Glutamatergic neuron (in vitro differentiated cells): Measurements from ENCODE around the gene PITPNM1. TPM values are rescaled to one million over a fixed set of nuclear protein-coding genes. Genes with fewer than 3 reads are reported as not detected.
A peak's percentile ranks its signal among the peaks of the same experiment; 100 is the strongest.

Experiments used
- DNase-seq: peaks from one replicate; pipeline ENCODE4 v3.0.0; 2022
- H3K27ac Mint-ChIP-seq: one replicate; pipeline ENCODE4 v1.8.0; 2020; ENCODE audit warnings: mild to moderate bottlenecking, mixed read lengths, inconsistent platforms; ENCODE audit not compliant: unreplicated experiment
- H3K27me3 Mint-ChIP-seq: one replicate; pipeline ENCODE4 v1.8.0; 2020; ENCODE audit warnings: mild to moderate bottlenecking, moderate library complexity, mixed read lengths, inconsistent platforms; ENCODE audit not compliant: unreplicated experiment
- H3K36me3 Mint-ChIP-seq: one replicate; pipeline ENCODE4 v1.8.0; 2020; ENCODE audit warnings: mild to moderate bottlenecking, mixed read lengths, inconsistent platforms; ENCODE audit not compliant: unreplicated experiment
- H3K4me1 Mint-ChIP-seq: one replicate; pipeline ENCODE4 v1.8.0; 2020; ENCODE audit warnings: mild to moderate bottlenecking, low read depth, mixed read lengths, inconsistent platforms; ENCODE audit not compliant: unreplicated experiment
- H3K4me3 Mint-ChIP-seq: one replicate; pipeline ENCODE4 v1.8.0; 2020; ENCODE audit warnings: mild to moderate bottlenecking, mixed read lengths, inconsistent platforms; ENCODE audit not compliant: unreplicated experiment
- H3K9me3 Mint-ChIP-seq: one replicate; pipeline ENCODE4 v1.8.0; 2020; ENCODE audit warnings: mild to moderate bottlenecking, moderate library complexity, mixed read lengths, inconsistent platforms; ENCODE audit not compliant: unreplicated experiment
- CTCF ChIP-seq: fragments of 200-600 bp; sonication (generic); IDR thresholded peaks from one replicate; pipeline ENCODE4 v1.5.0; 2021; ENCODE audit not compliant: partially characterized antibody, unreplicated experiment
- total RNA-seq: library from RNA; stranded (reverse); fragmentation: NEBNext Ultra II Directional; extraction: Animal tissue kit (Norgen Biotek cat#: 25700); gene quantifications from one replicate; pipeline ENCODE4 v1.2.1, GENCODE V29; 2021; ENCODE audit not compliant: unreplicated experiment

The PITPNM1 gene
- total RNA-seq, 1 donor from 2014 or later, result 25.6 TPM

DNA sequence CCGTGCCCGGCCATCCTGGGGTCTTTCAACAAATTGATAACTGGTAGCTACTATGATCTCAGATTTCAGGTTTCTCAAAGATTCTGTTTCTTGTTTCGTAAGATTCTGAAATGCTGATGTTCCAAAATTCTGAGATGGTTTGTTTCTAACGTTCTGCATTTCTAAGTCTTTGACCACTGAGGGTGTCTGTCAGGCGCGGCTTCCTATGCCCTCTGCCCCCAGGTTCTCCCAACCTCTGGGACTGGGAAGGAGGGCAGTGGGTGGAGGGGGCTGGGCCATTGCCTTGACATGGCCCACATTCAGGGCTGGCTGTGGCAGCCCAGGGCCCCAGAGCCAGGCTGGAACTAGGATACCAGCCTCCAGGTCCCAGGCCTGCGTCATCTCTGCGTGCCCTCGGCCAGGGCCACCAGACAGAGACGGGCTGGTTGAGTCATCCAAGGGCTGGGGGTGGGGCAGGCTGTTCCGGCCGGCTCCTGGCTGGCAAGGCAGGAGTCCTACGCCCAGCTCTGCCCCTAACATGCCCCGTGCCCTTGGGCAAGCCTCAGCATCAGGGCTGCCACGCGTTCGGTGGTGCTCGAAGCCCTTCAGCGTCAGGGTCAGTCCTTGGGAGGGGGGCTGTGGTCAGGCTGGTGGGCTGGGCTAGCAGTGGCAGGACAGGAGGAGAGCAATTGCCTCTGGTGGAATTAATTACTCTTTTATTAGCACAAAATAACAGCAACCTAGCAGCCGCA, 41.3 kb downstream of the PITPNM1 start:
- Mint-ChIP-seq H3K36me3 (no peaks in the 10 kb centered on the region), H3K27me3 (peaks cover 2% of the 10 kb centered on the region), H3K4me3 (peak overlapping the region; percentile 82), H3K9me3 (peaks cover 3% of the 10 kb centered on the region), H3K4me1 (peaks cover 4% of the 10 kb centered on the region), H3K27ac (no peak overlapping the region)
- TF ChIP-seq CTCF, result no peak
- DNase-seq, result no peak

DNA sequence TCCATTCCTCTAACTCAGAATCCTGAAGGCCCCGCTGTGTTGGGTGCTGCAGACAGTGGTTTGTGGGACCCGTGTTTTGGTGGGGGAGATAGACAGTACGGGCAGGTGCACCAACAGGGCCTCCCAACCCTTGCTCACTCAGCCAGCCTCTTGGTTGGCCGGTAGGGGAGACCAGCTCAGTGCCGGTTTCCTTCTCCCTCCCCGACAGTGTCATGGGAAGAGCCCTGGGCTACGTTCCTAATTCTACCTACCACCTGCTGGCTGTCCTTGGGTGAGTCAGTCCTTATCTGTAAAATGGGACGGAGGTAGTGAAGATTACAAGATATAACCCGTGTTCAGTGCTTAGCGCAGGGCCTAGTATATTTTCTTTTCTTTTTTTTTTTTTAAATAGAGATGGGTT, 42.0 kb downstream of the PITPNM1 start:
- no peak for TF ChIP-seq CTCF
- Mint-ChIP-seq H3K4me1 (peaks cover 4% of the 10 kb centered on the region), H3K4me3 (no peak overlapping the region), H3K27me3 (peaks cover 2% of the 10 kb centered on the region), H3K36me3 (no peaks in the 10 kb centered on the region), H3K9me3 (no peaks in the 10 kb centered on the region), H3K27ac (no peak overlapping the region)
- no peak for DNase-seq

DNA sequence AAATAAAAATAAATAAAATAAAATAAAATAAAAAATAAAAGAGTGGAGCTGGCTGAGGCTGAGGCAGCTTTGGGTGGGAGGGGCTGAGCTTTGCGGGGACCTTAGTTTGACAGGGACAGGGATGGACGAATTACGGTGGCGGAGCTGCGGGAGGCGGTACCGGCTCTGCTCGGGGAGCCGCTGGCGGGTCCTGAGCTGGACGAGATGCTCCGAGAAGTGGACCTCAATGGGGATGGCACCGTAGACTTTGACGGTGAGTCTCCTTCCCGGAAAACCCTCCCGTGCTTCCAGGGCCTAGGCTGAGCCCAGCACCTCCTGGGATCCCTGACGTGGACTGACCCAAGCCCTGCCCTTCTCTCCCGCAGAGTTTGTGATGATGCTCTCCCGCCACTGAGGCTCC, 46.9 kb downstream of the PITPNM1 start:
- no peak for TF ChIP-seq CTCF
- no peaks in the 10 kb centered on the region for H3K9me3 Mint-ChIP-seq
- peaks cover 7% of the 10 kb centered on the region for H3K27me3 Mint-ChIP-seq
- no peaks in the 10 kb centered on the region for H3K36me3 Mint-ChIP-seq
- no peaks in the 10 kb centered on the region for H3K4me1 Mint-ChIP-seq
- DNase-seq, result no peak
- no peak overlapping the region for H3K27ac Mint-ChIP-seq
- H3K4me3 Mint-ChIP-seq, result no peak overlapping the region

- no peaks in the 10 kb centered on the region for H3K36me3 Mint-ChIP-seq
These were observed 47.7 kb downstream of the PITPNM1 start for GRCh38 chr11:67457453-67457852.

More at GRCh38 chr11:67457453-67457852, 47.7 kb downstream of the PITPNM1 start:
- no peak for DNase-seq
- peaks cover 2% of the 10 kb centered on the region for H3K9me3 Mint-ChIP-seq
- no peak overlapping the region for H3K4me3 Mint-ChIP-seq
- H3K27ac Mint-ChIP-seq, result no peak overlapping the region
- H3K27me3 Mint-ChIP-seq, result peaks cover 7% of the 10 kb centered on the region
- TF ChIP-seq CTCF, result no peak
- no peaks in the 10 kb centered on the region for H3K4me1 Mint-ChIP-seq
